NB4 (cell line): ENCODE measurements around the gene ANKRD34B.

Experiments used
- CTCF ChIP-seq: IDR thresholded peaks from one replicate; pipeline ENCODE4 v1.5.1; 2012; ENCODE audit warnings: low read depth, low read length
- MYC ChIP-seq: IDR thresholded peaks from 2 replicates; pipeline ENCODE4 v1.6.1; 2011; ENCODE audit warnings: low read depth, low read length

GRCh38 chr5:80507663-80508062, 62.4 kb downstream of the ANKRD34B start:
- TF ChIP-seq CTCF, result no peak
- TF ChIP-seq MYC, result no peak
